ENCODE measurements around the gene STIP1. TPM values are rescaled to one million over a fixed set of nuclear protein-coding genes. Genes with fewer than 3 reads are reported as not detected.

Gene STIP1
- total and polyA plus RNA-seq, 10 of the 15 experiments (the other 5 are each of a cell fraction or from before 2014, with no cell fraction given), result 25.2 to 291 (median 191) TPM

DNA sequence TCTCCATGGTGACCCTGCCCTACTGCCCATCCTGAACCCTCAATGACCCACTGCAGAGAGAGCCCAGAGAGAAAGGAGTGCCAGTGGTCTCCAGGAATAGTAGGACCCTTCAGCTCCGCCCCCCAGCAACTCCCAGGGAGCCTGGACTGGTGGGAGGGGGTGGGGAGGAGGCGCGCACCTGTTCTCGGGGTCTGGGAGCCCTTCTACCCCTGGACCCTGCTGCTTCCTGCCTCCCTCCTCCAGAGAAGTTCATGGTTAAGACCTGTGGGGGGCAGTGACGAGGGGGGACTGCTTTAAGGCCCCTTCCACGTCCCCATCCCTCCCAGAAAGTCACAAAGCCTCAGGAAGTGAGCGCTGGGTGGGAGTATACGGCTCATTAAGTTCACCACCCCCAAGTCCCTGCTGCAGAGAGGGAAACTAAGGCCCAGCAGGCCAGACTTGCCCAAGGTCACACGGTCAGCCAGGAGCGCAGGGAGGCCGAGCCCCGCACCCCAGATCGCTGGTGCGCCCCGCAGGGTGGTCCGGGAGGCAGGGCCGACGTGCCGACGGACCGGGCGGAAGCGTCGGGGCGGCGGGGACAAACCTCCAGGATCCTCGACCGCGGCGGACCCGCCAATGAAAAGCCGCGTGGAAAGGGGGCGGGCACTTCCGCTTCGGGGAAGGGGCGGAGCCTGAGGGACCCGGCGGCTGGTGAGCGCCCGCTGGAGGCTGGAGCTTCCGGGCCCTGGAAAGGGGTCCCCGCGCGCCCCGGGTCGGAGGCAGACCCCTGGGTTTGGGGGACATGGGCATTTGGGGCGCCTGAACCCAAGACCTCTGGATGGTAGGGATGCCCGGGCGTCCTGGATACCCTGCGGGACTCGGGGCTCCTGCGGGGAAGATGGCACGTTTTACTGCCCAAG lies 39.9 kb downstream of the STIP1 start, which contains the start of the genes NUDT22 and TRPT1 (continued):
- 0 out of 2 replicates have a peak, but pooled peaks have one; percentile 5 for TF ChIP-seq DPF2 (IDR thresholded peaks at IDR 0.05)
- TF ChIP-seq HDGF (IDR thresholded peaks at IDR 0.05), result no peak
- TF ChIP-seq SIN3A (IDR thresholded peaks at IDR 0.05; ENCODE audit: low read depth, low read length), result no peak
- peak; percentile 34; the same call in 1 of the 2 replicates for TF ChIP-seq HCFC1 (IDR thresholded peaks at IDR 0.05; ENCODE audit: low read length)
- TF ChIP-seq, protein P1, sequence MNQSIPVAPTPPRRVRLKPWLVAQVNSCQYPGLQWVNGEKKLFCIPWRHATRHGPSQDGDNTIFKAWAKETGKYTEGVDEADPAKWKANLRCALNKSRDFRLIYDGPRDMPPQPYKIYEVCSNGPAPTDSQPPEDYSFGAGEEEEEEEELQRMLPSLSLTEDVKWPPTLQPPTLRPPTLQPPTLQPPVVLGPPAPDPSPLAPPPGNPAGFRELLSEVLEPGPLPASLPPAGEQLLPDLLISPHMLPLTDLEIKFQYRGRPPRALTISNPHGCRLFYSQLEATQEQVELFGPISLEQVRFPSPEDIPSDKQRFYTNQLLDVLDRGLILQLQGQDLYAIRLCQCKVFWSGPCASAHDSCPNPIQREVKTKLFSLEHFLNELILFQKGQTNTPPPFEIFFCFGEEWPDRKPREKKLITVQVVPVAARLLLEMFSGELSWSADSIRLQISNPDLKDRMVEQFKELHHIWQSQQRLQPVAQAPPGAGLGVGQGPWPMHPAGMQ (IDR thresholded peaks at IDR 0.05; ENCODE audit: borderline replicate concordance), result no peak
- TF ChIP-seq ZNF274 (IDR thresholded peaks at IDR 0.05; ENCODE audit: insufficient read depth, insufficient read length), result no peak
- TF ChIP-seq, protein P2, sequence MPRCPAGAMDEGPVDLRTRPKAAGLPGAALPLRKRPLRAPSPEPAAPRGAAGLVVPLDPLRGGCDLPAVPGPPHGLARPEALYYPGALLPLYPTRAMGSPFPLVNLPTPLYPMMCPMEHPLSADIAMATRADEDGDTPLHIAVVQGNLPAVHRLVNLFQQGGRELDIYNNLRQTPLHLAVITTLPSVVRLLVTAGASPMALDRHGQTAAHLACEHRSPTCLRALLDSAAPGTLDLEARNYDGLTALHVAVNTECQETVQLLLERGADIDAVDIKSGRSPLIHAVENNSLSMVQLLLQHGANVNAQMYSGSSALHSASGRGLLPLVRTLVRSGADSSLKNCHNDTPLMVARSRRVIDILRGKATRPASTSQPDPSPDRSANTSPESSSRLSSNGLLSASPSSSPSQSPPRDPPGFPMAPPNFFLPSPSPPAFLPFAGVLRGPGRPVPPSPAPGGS (IDR thresholded peaks at IDR 0.05; ENCODE audit: borderline replicate concordance, insufficient read depth, low read depth, low read length, poor library complexity, severe bottlenecking), result peak; percentile 24
- TF ChIP-seq SP1 (IDR thresholded peaks at IDR 0.05; ENCODE audit: low read depth, low read length), result peak; percentile 60
- 0 out of 4 replicates have a peak, but pooled peaks of 1 of the 2 experiments have one; percentile 39 for TF ChIP-seq SRF (IDR thresholded peaks at IDR 0.05; ENCODE audit: low read depth in 2 of 2, low read length in 2 of 2)
- TF ChIP-seq, protein P3, sequence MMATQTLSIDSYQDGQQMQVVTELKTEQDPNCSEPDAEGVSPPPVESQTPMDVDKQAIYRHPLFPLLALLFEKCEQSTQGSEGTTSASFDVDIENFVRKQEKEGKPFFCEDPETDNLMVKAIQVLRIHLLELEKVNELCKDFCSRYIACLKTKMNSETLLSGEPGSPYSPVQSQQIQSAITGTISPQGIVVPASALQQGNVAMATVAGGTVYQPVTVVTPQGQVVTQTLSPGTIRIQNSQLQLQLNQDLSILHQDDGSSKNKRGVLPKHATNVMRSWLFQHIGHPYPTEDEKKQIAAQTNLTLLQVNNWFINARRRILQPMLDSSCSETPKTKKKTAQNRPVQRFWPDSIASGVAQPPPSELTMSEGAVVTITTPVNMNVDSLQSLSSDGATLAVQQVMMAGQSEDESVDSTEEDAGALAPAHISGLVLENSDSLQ (IDR thresholded peaks at IDR 0.05), result no peak
- no peak for TF ChIP-seq TCF7 (IDR thresholded peaks at IDR 0.05; ENCODE audit: borderline replicate concordance)
- TF ChIP-seq EED (IDR thresholded peaks at IDR 0.05; ENCODE audit: low read depth), result peak; percentile 43; the same call in 1 of the 2 replicates
- TF ChIP-seq SREBF2 (IDR thresholded peaks at IDR 0.05; ENCODE audit: low read length), result no peak
- TF ChIP-seq, protein P4, sequence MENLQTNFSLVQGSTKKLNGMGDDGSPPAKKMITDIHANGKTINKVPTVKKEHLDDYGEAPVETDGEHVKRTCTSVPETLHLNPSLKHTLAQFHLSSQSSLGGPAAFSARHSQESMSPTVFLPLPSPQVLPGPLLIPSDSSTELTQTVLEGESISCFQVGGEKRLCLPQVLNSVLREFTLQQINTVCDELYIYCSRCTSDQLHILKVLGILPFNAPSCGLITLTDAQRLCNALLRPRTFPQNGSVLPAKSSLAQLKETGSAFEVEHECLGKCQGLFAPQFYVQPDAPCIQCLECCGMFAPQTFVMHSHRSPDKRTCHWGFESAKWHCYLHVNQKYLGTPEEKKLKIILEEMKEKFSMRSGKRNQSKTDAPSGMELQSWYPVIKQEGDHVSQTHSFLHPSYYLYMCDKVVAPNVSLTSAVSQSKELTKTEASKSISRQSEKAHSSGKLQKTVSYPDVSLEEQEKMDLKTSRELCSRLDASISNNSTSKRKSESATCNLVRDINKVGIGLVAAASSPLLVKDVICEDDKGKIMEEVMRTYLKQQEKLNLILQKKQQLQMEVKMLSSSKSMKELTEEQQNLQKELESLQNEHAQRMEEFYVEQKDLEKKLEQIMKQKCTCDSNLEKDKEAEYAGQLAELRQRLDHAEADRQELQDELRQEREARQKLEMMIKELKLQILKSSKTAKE (IDR thresholded peaks at IDR 0.05; ENCODE audit: low read depth, poor library complexity, severe bottlenecking), result no peak
- peak; percentile 74 for TF ChIP-seq POLR2AphosphoS5 (IDR thresholded peaks at IDR 0.05; ENCODE audit: low read length)
- TF ChIP-seq CREB1 (IDR thresholded peaks at IDR 0.05; ENCODE audit: low read depth), result peak; percentile 52; the same call in 1 of the 2 replicates
- TF ChIP-seq, protein P5, sequence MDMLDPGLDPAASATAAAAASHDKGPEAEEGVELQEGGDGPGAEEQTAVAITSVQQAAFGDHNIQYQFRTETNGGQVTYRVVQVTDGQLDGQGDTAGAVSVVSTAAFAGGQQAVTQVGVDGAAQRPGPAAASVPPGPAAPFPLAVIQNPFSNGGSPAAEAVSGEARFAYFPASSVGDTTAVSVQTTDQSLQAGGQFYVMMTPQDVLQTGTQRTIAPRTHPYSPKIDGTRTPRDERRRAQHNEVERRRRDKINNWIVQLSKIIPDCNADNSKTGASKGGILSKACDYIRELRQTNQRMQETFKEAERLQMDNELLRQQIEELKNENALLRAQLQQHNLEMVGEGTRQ (IDR thresholded peaks at IDR 0.05; ENCODE audit: borderline replicate concordance, low read depth, low read length), result no peak
- TF ChIP-seq, protein P6, sequence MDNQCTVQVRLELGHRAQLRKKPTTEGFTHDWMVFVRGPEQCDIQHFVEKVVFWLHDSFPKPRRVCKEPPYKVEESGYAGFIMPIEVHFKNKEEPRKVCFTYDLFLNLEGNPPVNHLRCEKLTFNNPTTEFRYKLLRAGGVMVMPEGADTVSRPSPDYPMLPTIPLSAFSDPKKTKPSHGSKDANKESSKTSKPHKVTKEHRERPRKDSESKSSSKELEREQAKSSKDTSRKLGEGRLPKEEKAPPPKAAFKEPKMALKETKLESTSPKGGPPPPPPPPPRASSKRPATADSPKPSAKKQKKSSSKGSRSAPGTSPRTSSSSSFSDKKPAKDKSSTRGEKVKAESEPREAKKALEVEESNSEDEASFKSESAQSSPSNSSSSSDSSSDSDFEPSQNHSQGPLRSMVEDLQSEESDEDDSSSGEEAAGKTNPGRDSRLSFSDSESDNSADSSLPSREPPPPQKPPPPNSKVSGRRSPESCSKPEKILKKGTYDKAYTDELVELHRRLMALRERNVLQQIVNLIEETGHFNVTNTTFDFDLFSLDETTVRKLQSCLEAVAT (IDR thresholded peaks at IDR 0.05), result 0 out of 2 replicates have a peak, but pooled peaks have one; percentile 21

All from GM12878 (cell line).